OCI-LY1 (cell line): ENCODE data around the gene VWA5B1.

Source experiments
- EZH2 ChIP-seq: fragments of 200-600 bp; sonication (generic), shearing (Covaris generic); IDR thresholded peaks from 2 replicates; pipeline ENCODE4 v1.8.0; 2017; ENCODE audit warnings: borderline replicate concordance, mixed run types, mild to moderate bottlenecking, antibody characterized with exemption, low read length, moderate library complexity, mixed read lengths
- TF ChIP-seq, protein P1 (sequence below): fragments of 200-600 bp; sonication (generic), shearing (Covaris generic); IDR thresholded peaks from 2 replicates; pipeline ENCODE4 v1.5.1; 2017; ENCODE audit warnings: mild to moderate bottlenecking, antibody characterized with exemption, low read length, moderate library complexity, mixed read lengths

DNA sequence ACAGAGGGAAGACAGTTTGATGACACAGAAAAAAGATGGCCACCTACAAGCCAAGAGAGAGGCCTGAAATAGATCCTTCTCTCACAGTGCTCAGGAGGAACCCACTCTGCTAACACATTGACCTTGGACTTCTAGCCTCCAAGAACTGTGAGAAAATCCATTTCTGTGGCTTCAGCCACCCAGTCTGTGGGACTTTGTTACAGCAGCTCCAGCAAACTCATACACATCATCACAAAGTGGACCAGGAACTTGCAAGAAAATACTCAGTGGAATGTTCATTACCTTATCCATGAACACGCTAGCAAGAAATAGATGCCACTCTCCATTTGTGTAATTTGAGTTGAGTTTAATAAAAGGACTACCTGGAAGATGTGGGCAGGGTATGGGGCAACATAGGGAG, 38.1 kb upstream of the VWA5B1 start:
- TF ChIP-seq, protein P1, sequence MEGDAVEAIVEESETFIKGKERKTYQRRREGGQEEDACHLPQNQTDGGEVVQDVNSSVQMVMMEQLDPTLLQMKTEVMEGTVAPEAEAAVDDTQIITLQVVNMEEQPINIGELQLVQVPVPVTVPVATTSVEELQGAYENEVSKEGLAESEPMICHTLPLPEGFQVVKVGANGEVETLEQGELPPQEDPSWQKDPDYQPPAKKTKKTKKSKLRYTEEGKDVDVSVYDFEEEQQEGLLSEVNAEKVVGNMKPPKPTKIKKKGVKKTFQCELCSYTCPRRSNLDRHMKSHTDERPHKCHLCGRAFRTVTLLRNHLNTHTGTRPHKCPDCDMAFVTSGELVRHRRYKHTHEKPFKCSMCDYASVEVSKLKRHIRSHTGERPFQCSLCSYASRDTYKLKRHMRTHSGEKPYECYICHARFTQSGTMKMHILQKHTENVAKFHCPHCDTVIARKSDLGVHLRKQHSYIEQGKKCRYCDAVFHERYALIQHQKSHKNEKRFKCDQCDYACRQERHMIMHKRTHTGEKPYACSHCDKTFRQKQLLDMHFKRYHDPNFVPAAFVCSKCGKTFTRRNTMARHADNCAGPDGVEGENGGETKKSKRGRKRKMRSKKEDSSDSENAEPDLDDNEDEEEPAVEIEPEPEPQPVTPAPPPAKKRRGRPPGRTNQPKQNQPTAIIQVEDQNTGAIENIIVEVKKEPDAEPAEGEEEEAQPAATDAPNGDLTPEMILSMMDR, result no peak
- no peak for TF ChIP-seq EZH2
